Panc1 (cell line): Measurements from ENCODE around the gene GNAZ. TPM values are rescaled to one million over a fixed set of nuclear protein-coding genes. Genes with fewer than 3 reads are reported as not detected.

Experiments used
- ATAC-seq: fragments of 200-7000 bp; cut with Tn5 transposase; 2 replicates; pipeline ENCODE4 v1.9.1; 2020; ENCODE audit warnings: mild to moderate bottlenecking, moderate library complexity
- BruUV-seq: library from RNA; stranded (reverse); fragments of 400-500 nt; replicated peaks from 2 replicates; lab custom pipeline; 2021; lab: Mats Ljungman, UMichigan
- CTCF ChIA-PET: fragments of 300-600 bp; sonication (Branson Sonifier 250); formaldehyde crosslinking; loops from one replicate; lab custom pipeline; 2022; ENCODE audit warnings: antibody characterized with exemption; lab: Charles Lee
- POLR2A ChIA-PET: fragments of 300-600 bp; sonication (Branson Sonifier 250); formaldehyde crosslinking; loops from one replicate; lab custom pipeline; 2022; ENCODE audit warnings: antibody characterized with exemption; lab: Charles Lee
- DNase-seq: peaks from one replicate; pipeline ENCODE4 v3.0.0-alpha.2; 2010; ENCODE audit warnings: low read depth, low spot score
- H3K27ac ChIP-seq: 2 replicates; pipeline ENCODE4 v1.5.1; 2011; ENCODE audit warnings: mild to moderate bottlenecking, low read length, inconsistent platforms
- H3K27me3 ChIP-seq: fragments of 200-500 bp; sonication (Bioruptor generic); 2 replicates; pipeline ENCODE4 v1.6.0; 2014; ENCODE audit warnings: low read length, inconsistent platforms; ENCODE audit not compliant: control insufficient read depth, insufficient read depth
- H3K36me3 ChIP-seq: fragments of 200-500 bp; sonication (Bioruptor generic); 2 replicates; pipeline ENCODE4 v1.5.1; 2014; ENCODE audit warnings: inconsistent platforms, mild to moderate bottlenecking, low read length, moderate library complexity; ENCODE audit not compliant: control insufficient read depth, insufficient read depth
- H3K4me1 ChIP-seq: 2 replicates; pipeline ENCODE4 v1.5.1; 2011; ENCODE audit warnings: inconsistent platforms, mild to moderate bottlenecking, low read length, moderate library complexity; ENCODE audit not compliant: control insufficient read depth, insufficient read depth
- H3K4me3 ChIP-seq, 2 experiments: 2 replicates each; pipeline ENCODE4 v1.5.1; 2011 to 2012; ENCODE audit warnings: low read depth in 2 of 2, low read length in 2 of 2, mild to moderate bottlenecking in 2 of 2, inconsistent platforms in 1 of 2, moderate library complexity in 1 of 2
- H3K9me3 ChIP-seq: fragments of 200-500 bp; sonication (Bioruptor generic); 2 replicates; pipeline ENCODE4 v1.5.1; 2014; ENCODE audit warnings: low read depth, mild to moderate bottlenecking, inconsistent platforms, low read length, moderate library complexity; ENCODE audit not compliant: control insufficient read depth, insufficient read depth
- POLR2AphosphoS5 ChIP-seq: IDR thresholded peaks from 2 replicates; pipeline ENCODE4 v1.6.1; 2012; ENCODE audit warnings: mild to moderate bottlenecking, low read depth, low read length, moderate library complexity
- SIN3A ChIP-seq: IDR thresholded peaks from 2 replicates; pipeline ENCODE4 v1.6.1; 2012; ENCODE audit warnings: low read depth, mild to moderate bottlenecking, low read length, moderate library complexity, borderline replicate concordance; ENCODE audit not compliant: insufficient read depth
- TCF7L2 ChIP-seq: IDR thresholded peaks from 2 replicates; pipeline ENCODE4 v1.6.1; 2011; ENCODE audit warnings: mild to moderate bottlenecking, low read depth, low read length, inconsistent platforms
- in situ Hi-C: cut with HindIII; loops from 2 replicates; pipeline ENCODE4 v1.10.0; 2016; ENCODE audit warnings: low sequenced_read_pairs, low pct_unique_long_range_greater_than_20kb
- intact Hi-C: fragments of 100-400 bp; cut with micrococcal nuclease; formaldehyde crosslinking; loops from one replicate; pipeline ENCODE4 v1.10.0; 2022; ENCODE audit not compliant: unreplicated experiment
- total RNA-seq: library from RNA; stranded (reverse); gene quantifications from one replicate; pipeline ENCODE4 v1.2.1, GENCODE V29; 2021; ENCODE audit not compliant: unreplicated experiment
- TF ChIP-seq, protein P1 (sequence below), 2 experiments: IDR thresholded peaks; 2 replicates each; pipeline ENCODE4 v1.6.1; 2011 to 2012; ENCODE audit warnings: low read depth in 2 of 2, control low read depth in 1 of 2, low read length in 1 of 2, mild to moderate bottlenecking in 1 of 2, moderate library complexity in 1 of 2; ENCODE audit not compliant: insufficient read depth in 1 of 2
- TF ChIP-seq, protein P2 (sequence below): fragments of 450-650 bp; IDR thresholded peaks from 2 replicates; pipeline ENCODE4 v1.5.1; 2017; ENCODE audit warnings: mild to moderate bottlenecking

Gene GNAZ
- total RNA-seq, 1 experiment from 2014 or later, result 11.9 TPM

DNA sequence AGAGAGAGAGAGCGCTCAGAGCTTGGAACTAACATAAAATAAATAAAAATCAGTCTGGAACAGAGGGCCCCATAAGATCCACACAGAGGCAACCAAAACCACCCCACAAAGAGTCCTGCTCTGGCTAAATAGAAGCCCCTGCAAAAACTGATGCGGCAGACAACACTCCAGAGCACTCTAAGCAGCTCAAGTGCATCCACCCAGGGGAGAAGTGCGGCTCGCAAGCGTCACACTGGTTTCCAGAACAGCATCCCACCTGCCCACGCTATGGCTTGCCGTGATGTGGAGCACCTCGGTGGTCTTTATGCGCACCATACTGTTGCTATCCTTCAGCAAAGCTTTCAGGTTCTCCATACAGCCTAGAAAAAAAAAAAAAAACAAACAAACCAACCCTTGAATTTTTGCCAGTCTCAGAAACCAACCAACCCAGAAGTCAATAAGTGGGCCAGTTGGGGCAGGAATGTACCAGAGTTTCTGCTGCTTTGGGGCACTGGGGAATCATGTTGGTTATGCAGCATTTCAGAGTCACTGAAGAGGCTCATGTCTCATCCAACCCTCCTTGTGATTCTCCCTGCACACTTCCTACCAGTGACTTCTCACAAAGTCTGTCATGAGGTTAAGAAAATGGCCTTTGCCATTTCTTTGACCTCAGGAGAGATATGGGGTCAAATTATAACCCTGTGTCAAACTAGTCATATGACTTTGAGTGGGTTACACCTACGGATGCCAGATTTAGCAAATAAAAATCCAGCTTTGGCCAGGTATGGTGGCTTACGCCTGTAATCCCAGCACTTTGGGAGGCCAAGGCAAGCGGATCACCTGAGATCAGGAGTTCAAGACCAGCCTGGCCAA, 68.5 kb downstream of the GNAZ start:
- BruUV-seq, result no TSS peak
- Histone ChIP-seq H3K27ac (no peak overlapping the region), H3K27me3 (no peaks in the 10 kb centered on the region), H3K4me1 (no peaks in the 10 kb centered on the region), H3K9me3 (no peaks in the 10 kb centered on the region), H3K36me3 (no peaks in the 10 kb centered on the region), H3K4me3 (no peak overlapping the region)
- DNase-seq (no peak), ATAC-seq (no peak)
- CTCF ChIA-PET, result no interaction called here
- TF ChIP-seq SIN3A (no peak), TCF7L2 (no peak), POLR2AphosphoS5 (no peak)
- TF ChIP-seq, protein P1, sequence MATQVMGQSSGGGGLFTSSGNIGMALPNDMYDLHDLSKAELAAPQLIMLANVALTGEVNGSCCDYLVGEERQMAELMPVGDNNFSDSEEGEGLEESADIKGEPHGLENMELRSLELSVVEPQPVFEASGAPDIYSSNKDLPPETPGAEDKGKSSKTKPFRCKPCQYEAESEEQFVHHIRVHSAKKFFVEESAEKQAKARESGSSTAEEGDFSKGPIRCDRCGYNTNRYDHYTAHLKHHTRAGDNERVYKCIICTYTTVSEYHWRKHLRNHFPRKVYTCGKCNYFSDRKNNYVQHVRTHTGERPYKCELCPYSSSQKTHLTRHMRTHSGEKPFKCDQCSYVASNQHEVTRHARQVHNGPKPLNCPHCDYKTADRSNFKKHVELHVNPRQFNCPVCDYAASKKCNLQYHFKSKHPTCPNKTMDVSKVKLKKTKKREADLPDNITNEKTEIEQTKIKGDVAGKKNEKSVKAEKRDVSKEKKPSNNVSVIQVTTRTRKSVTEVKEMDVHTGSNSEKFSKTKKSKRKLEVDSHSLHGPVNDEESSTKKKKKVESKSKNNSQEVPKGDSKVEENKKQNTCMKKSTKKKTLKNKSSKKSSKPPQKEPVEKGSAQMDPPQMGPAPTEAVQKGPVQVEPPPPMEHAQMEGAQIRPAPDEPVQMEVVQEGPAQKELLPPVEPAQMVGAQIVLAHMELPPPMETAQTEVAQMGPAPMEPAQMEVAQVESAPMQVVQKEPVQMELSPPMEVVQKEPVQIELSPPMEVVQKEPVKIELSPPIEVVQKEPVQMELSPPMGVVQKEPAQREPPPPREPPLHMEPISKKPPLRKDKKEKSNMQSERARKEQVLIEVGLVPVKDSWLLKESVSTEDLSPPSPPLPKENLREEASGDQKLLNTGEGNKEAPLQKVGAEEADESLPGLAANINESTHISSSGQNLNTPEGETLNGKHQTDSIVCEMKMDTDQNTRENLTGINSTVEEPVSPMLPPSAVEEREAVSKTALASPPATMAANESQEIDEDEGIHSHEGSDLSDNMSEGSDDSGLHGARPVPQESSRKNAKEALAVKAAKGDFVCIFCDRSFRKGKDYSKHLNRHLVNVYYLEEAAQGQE (IDR thresholded peaks at IDR 0.05; ENCODE audit: insufficient read depth in 1 of 2, low read depth in 2 of 2, low read length in 1 of 2), result no peak
- TF ChIP-seq, protein P2, sequence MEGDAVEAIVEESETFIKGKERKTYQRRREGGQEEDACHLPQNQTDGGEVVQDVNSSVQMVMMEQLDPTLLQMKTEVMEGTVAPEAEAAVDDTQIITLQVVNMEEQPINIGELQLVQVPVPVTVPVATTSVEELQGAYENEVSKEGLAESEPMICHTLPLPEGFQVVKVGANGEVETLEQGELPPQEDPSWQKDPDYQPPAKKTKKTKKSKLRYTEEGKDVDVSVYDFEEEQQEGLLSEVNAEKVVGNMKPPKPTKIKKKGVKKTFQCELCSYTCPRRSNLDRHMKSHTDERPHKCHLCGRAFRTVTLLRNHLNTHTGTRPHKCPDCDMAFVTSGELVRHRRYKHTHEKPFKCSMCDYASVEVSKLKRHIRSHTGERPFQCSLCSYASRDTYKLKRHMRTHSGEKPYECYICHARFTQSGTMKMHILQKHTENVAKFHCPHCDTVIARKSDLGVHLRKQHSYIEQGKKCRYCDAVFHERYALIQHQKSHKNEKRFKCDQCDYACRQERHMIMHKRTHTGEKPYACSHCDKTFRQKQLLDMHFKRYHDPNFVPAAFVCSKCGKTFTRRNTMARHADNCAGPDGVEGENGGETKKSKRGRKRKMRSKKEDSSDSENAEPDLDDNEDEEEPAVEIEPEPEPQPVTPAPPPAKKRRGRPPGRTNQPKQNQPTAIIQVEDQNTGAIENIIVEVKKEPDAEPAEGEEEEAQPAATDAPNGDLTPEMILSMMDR, result no peak
- in situ Hi-C loops, result no loop called here
- intact Hi-C loops, result no loop called here
- POLR2A ChIA-PET, result interaction anchor here (0.6 kb wide), 1 partner anchor 517 kb away, joined by 3 read pairs; no protein-coding TSS in a partner anchor

DNA sequence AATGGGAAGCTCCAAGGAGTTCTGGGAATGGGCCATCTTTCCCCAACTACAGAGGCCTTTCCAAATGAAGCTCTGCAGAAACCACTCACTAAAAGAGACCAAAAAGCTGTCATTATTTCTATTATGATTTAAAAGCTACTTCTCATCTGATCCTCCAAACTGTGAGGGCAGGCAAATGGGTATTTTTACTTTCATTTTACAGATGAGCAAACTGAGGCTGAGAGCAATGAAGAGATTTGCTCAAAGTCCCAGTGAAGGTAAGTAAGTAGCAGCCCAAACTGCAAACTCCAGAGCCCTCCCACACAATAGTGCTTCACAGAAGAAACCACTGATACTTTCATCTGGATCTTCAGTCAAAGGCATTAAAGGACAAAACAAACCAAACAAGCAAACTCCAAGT, 70.1 kb downstream of the GNAZ start:
- ChIA-PET CTCF (no interaction called here), POLR2A (no interaction called here)
- H3K4me1 ChIP-seq, result no peaks in the 10 kb centered on the region
- in situ Hi-C loops, result no loop called here
- H3K27me3 ChIP-seq, result no peaks in the 10 kb centered on the region
- TF ChIP-seq POLR2AphosphoS5 (no peak), SIN3A (no peak), TCF7L2 (no peak)
- TF ChIP-seq, protein P1 (IDR thresholded peaks at IDR 0.05; ENCODE audit: insufficient read depth in 1 of 2, low read depth in 2 of 2, low read length in 1 of 2), result no peak
- TF ChIP-seq, protein P2, result no peak
- intact Hi-C loops, result no loop called here
- no peak overlapping the region for H3K27ac ChIP-seq
- H3K4me3 ChIP-seq, result no peak overlapping the region
- ATAC-seq, result no peak
- BruUV-seq, result no TSS peak
- H3K9me3 ChIP-seq, result no peaks in the 10 kb centered on the region
- H3K36me3 ChIP-seq, result no peaks in the 10 kb centered on the region
- DNase-seq, result no peak
